Measurements from ENCODE around the gene PROB1. TPM values are rescaled to one million over a fixed set of nuclear protein-coding genes. Genes with fewer than 3 reads are reported as not detected.

Gene PROB1
- total and polyA plus RNA-seq, 9 of the 15 experiments (the other 6 are each of a cell fraction or from before 2014, with no cell fraction given), result 0.01 to 1.8 (median 0.47) TPM

- TF ChIP-seq ZNF398 (CRISPR knock-in tag; IDR thresholded peaks at IDR 0.05), result no peak
- TF ChIP-seq ATF1 (CRISPR knock-in tag; IDR thresholded peaks at IDR 0.05), result no peak
- TF ChIP-seq ATF1 (tag; IDR thresholded peaks at IDR 0.05), result peak; percentile 81
- TF ChIP-seq ATF6 (CRISPR knock-in tag; IDR thresholded peaks at IDR 0.05), result 0 out of 2 replicates have a peak, but pooled peaks have one; percentile 14
- TF ChIP-seq TAL1 (IDR thresholded peaks at IDR 0.05), result no peak; the same call in 1 of the 2 replicates
- TF ChIP-seq IRF1 (CRISPR knock-in tag; IDR thresholded peaks at IDR 0.05; ENCODE audit: borderline replicate concordance), result no peak
- TF ChIP-seq CHCHD3 (CRISPR knock-in tag; IDR thresholded peaks at IDR 0.05), result no peak
- no peak for TF ChIP-seq ASH1L (IDR thresholded peaks at IDR 0.05; ENCODE audit: borderline replicate concordance, low read depth, partially characterized antibody)
- no peak for TF ChIP-seq ZC3H8 (IDR thresholded peaks at IDR 0.05)
- no peak for TF ChIP-seq ZNF41 (CRISPR knock-in tag; conservative IDR thresholded peaks at IDR 0.05)
- TF ChIP-seq BRCA1 (IDR thresholded peaks at IDR 0.05), result no peak
- no peak for TF ChIP-seq BRCA1 (CRISPR knock-in tag; IDR thresholded peaks at IDR 0.05)
- TF ChIP-seq BRF1 (IDR thresholded peaks at IDR 0.05; ENCODE audit: borderline replicate concordance, extremely low read depth, insufficient read length), result no peak
- TF ChIP-seq HOXB6 (CRISPR knock-in tag; IDR thresholded peaks at IDR 0.05; ENCODE audit: borderline replicate concordance), result no peak
- TF ChIP-seq AFF1 (IDR thresholded peaks at IDR 0.05; ENCODE audit: low read depth in 1 of 2, partially characterized antibody in 2 of 2), result peak; percentile 43 to 95
- TF ChIP-seq ARHGAP35 (IDR thresholded peaks at IDR 0.05; ENCODE audit: partially characterized antibody), result no peak
- TF ChIP-seq EGR1 (conservative IDR thresholded peaks at IDR 0.05), result peak; percentile 89
- no peak for TF ChIP-seq BRF2 (IDR thresholded peaks at IDR 0.05; ENCODE audit: borderline replicate concordance, insufficient read depth, insufficient read length)
Measured at GRCh38 chr5:139439013-139439903, 44.4 kb upstream of the PROB1 start, which contains the start of gene DNAJC18 (continued).
